ENCODE results near the gene MGAT3.
"Not testable (repeated sequence)": the region's sequence is repeated elsewhere in the genome, so short reads cannot be mapped to it uniquely, and the experiment has no call there.

Gene MGAT3

DNA sequence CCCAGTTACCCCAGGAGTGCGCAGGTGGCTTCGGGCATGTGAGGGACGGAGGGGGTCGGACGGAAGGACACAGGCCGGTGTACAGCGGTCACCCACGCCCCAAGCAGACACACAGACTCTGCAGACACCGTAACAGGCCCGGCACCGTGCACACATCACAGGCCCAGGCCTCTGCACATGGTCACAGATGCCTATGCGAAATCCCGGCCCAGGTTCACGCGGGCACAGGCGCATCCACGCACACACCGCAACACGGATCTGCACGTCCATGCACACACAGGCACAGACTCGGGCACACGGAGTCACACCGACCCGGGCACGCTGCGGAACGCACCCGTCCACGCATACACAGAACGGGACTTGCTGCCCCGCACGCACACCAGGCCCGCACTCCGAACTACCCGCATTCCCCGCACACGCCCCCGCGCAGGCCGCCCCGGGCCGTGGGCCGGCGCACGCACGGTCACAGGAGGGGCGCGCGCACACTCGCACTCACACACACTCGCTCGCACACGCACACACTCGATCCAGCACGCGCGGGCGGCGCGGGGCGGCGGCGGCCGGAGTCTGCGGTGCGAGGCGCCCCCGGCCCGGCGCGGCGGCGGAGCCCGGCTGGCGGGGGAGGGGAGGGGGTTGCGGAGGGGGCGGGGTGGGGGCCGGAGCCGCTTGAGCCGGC lies at the start of gene MGAT3:
MGAT3 (plus strand) TSS at position 491 of the 676 bp plus-strand sequence. CDS start 30,336 bp downstream, outside the sequence.
- no peak for DNase-seq

- DNase-seq, result no peak
These were observed 48.6 kb upstream of the MGAT3 start for GRCh38 chr22:39408173-39408572.

DNA sequence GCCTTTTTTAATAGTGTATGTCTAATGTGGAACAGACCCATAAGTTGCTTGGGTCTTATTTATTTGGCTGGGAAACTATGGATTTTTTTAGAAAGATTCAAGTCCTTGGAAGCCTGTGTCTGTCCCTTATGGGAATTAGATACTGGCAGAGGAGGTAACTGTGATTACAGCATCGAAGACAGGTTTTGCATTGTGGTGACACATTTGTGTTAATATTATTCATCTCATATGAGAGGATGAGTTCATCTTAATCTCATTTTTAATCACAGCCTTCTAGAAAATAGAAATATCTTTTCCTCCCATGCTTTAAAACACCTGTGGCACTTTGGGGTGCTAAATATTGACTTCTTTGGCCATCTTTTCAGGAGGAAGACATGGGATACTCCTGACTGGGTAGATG lies 48.0 kb upstream of the MGAT3 start:
- no peak for DNase-seq

DNA sequence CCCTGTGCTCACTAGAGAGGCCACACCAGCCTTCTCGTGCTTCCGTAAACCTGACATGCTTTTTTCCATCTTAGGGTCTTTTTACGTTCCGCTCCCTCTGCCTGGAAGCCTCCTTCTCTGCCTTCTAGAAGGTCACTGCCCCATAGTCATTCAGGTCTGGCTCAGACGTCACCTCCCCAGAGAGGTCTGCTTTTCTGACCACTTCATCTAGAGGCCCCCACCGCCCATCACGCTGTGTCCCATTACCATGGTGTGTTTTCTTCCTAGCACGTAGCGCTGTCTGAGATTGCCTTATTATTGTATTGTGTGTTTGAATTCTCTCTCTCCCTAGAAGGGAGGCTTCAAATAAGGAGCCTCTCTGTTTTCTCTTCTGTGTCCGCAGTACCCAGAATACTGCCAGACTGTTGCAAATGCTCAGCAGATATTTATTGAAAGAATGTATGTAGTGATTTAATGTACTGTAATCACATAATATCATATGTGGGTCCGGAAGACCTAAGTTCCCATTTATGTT lies 47.2 kb upstream of the MGAT3 start:
- DNase-seq, result no peak

- no peak for DNase-seq
These were observed 46.5 kb upstream of the MGAT3 start for GRCh38 chr22:39410264-39410663.

- DNase-seq, result not testable (repeated sequence)
These were observed 44.9 kb upstream of the MGAT3 start for GRCh38 chr22:39411828-39412365.

DNA sequence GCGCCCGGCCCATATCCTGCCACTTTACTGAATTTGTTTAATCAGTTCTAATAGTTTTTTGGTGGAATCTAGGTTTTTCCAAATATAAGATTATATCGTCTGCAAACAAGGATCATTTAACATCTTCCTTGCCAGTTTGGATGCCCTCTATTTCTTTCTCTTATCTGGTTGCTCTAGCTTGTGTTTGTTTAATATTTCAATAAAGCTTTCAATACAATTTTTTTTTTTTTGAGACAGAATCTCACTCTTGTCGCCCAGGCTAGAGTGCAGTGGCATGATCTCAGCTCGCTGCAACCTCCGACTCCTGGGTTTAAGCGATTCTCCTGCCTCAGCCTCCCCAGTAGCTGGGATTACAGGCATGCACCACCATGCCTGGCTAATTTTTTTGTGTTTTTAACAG lies 43.6 kb upstream of the MGAT3 start:
- not testable (repeated sequence) for DNase-seq

- DNase-seq, result no peak
These were observed 42.4 kb upstream of the MGAT3 start for GRCh38 chr22:39414377-39414776.

- no peak for DNase-seq
These were observed 41.9 kb upstream of the MGAT3 start for GRCh38 chr22:39414886-39415285.

GRCh38 chr22:39415506-39415905 lies 41.3 kb upstream of the MGAT3 start:
- DNase-seq, result no peak

DNA sequence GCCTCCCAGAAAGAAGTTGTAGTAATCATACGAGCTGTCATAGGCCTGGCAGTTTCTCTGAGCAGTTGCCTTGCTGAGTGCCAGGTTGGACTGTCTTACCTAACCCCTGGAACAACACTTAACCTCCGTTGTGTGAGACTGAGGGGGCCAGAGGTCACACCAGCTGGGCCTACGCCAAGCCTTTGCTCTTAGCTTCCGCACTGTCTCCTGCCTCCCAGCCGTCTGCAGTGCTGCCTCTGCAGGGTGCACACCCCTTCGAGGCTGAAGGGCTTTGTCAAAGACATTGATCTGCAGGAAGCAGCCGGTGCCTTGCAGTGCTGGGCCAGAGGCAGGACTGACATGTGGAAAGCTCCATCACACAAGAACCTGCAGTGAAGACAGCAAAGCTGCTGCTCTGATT lies 40.5 kb upstream of the MGAT3 start:
- DNase-seq, result no peak

DNA sequence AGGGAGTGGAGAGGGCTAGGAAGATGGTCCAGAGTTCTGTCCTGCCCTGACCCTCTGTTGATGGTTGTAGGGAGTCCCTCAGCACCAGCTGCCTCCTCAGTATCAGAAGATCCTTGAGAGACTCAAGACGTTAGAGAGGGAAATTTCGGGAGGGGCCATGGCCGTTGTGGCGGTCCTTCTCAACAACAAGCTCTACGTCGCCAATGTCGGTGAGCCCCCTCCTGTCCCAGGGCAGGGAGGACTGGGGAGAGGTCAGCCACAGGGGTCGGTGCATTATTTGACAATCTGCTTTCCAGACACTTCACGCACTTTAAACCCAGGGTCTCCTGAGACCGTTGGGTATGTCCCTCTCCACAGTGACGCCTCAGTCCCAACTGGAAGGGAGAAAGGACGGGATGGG lies 39.2 kb upstream of the MGAT3 start:
- DNase-seq, result no peak

DNA sequence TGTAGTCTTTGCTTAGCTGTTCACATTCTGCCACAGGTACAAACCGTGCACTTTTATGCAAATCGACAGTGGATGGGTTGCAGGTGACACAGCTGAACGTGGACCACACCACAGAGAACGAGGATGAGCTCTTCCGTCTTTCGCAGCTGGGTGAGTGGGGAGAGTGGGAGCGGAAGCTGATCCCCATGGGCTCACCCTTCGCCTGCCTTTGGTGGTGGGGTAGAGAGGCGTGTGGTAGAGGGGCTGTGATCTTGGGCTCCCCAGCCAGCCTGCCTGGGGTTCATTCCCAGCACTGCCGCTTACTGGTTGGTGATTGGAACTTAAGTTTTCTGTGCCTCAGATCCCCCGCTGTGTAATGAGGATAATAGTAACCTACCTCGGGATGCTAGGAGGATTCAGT lies 38.1 kb upstream of the MGAT3 start:
- DNase-seq, result no peak

- DNase-seq, result no peak
These were observed 37.7 kb upstream of the MGAT3 start for GRCh38 chr22:39419096-39419495.

GRCh38 chr22:39419911-39420310 lies 36.9 kb upstream of the MGAT3 start:
- no peak for DNase-seq

GRCh38 chr22:39421691-39422090 lies 35.1 kb upstream of the MGAT3 start:
- no peak for DNase-seq

GRCh38 chr22:39422101-39422500 lies 34.7 kb upstream of the MGAT3 start:
- no peak for DNase-seq

GRCh38 chr22:39422721-39423120 lies 34.1 kb upstream of the MGAT3 start:
- DNase-seq, result no peak

DNA sequence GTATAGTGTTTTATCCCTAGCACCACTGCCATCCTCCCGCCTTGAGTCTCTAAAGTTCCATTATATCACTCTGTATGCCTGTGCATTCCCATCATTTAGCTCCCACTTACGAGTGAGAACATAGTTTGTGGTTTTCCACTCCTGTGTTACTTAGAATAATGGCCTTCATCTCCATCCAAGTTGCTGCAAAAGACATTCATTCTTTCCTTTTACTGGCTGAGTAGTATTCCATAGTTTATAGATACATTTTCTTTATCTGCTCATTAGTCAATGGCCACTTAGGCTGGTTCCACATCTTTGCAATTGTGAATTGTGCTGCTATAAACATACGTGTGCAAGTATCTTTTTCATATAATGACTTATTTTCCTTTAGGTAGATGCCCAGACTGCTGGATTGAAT lies 32.8 kb upstream of the MGAT3 start:
- no peak for DNase-seq

DNA sequence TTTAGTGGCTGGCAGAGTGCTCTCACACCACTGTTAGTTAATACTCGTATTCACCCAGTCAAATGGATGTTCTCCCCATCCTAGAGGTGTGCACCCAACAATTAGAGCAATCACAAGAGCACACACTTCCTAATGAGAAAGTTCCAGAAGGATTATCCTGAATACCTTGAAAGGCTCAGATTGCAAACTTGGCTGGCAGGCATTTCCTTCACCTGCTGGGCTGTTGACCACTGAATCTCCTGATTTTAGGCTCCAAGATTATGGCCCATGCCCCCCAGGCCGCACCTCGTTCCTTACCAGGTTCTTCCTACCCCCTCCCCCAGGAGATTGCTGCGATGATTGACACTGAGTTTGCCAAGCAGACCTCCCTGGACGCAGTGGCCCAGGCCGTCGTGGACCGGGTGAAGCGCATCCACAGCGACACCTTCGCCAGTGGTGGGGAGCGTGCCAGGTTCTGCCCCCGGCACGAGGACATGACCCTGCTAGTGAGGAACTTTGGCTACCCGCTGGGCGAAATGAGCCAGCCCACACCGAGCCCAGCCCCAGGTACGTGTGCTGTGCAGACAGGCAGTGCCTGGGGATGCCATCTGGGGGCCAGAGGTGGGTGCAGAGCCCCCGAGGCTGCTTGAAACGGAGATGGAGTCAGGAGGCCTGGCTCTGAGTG lies 30.3 kb upstream of the MGAT3 start:
- DNase-seq, result no peak

- no peak for DNase-seq
These were observed 28.8 kb upstream of the MGAT3 start for GRCh38 chr22:39427751-39428596.

DNA sequence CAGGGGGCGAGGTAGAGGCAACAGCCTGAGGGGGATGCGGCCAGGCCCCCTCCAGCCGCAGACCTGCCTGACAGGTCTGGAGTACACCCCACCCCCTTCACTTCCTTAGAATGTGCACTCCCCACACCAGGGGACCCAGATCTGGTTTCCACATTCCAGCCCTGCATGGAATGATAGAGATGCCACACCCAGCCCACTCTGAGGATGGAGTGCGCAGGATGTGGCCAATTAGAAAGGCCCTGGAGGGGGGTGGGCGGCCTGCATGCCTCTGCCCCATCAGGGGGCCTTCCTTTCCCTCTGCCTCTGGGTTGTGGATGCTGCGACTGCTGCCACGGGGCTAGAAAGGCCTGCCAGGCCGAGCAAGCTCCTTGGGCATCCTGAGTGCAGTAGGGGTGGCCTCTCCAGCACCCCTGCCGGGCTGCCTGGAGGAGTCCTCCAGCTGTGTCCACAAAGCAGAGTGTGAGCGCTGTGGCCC lies 28.2 kb upstream of the MGAT3 start:
- DNase-seq, result no peak

DNA sequence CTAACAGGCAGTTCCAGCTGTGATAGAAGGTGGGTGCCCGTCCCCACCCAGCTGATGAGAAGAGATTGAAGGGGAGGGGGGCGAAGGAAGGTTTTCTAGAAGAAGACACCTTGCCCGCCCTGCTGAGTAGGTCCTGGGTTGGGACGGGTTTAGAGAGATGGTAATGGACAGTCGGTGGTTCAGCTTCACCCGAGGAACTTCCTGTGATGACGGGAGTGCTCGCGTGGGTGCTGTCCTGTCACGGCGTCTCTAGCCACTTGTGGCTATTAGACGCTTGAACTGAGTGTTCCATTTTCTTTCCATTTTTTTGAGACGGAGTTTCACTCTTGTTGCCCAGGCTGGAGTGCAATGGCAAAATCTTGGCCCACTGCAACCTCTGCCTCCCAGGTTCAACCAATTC lies 27.6 kb upstream of the MGAT3 start:
- DNase-seq, result no peak
